ENCODE results near the gene GADD45G.

- TF ChIP-seq CTCF (conservative IDR thresholded peaks at IDR 0.05; ENCODE audit: low read depth, low read length) (no peak), EZH2 (IDR thresholded peaks at IDR 0.05; ENCODE audit: borderline replicate concordance, low read depth, low read length, poor library complexity, severe bottlenecking) (no peak)
Observed at GRCh38 chr9:89606049-89606623, 1.3 kb downstream of the GADD45G start.

Measured in A673 (cell line).